IPS-18c (cell line): ENCODE measurements around the gene MTRF1L.
"Not testable (repeated sequence)": the region's sequence is repeated elsewhere in the genome, so short reads cannot be mapped to it uniquely, and the experiment has no call there.

Source experiments
- H3K4me3 ChIP-seq: 2 replicates; pipeline ENCODE4 v1.7.0; 2013; ENCODE audit warnings: low read depth, mild to moderate bottlenecking, low read length, moderate library complexity; ENCODE audit not compliant: insufficient read depth
- H3K9me3 ChIP-seq: one replicate; pipeline ENCODE4 v1.6.1; 2013; ENCODE audit warnings: mild to moderate bottlenecking, low read length, moderate library complexity; ENCODE audit not compliant: control insufficient read depth, insufficient read depth

MTRF1L gene

DNA sequence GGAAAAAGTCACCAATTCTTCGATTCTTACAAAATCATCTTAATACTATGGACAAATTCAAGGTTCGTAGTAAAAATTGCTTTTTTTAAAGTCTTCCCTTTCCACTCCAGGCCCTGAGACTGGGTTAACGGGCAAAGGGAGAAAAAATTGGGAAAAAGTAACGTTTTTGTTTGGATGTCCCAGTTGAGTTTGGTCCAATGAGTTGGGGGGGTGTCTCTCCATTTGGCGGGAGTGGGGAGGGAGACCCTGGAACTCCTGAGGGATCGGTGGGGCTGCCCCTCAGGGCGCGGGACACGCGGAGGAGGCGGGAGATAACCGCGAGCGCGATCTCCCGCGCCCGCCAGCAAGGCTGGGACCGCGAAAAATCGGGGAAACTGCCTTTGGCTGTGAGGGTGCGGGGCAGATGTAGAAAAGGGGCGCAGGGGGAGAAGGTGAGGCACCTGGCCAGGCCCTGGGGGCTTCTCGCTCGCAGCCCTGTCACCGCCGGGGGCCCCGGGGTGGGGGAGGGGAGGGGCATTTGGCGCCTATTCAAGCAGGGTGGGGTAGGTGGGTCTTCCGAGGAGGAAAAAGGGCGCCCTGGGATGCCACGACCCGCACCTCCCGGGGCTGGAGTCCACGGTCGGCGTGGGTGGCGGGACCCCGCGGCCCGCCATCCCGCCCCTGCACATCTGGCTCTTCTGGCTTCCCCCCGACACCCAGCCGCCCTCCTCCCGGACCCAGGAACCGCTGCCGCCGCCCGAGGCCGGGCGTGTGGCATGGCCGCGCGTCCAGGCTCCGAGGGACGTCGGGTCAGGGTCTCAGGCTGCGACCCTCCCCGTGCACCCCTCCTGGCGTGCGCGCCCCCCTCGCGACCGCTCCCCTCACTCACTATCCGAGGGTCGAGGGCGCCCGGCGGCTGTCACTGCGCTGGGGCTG is 20.3 kb downstream of the MTRF1L start:
- Histone ChIP-seq H3K4me3 (peak overlapping the region; percentile 95), H3K9me3 (no peaks in the 10 kb centered on the region)

DNA sequence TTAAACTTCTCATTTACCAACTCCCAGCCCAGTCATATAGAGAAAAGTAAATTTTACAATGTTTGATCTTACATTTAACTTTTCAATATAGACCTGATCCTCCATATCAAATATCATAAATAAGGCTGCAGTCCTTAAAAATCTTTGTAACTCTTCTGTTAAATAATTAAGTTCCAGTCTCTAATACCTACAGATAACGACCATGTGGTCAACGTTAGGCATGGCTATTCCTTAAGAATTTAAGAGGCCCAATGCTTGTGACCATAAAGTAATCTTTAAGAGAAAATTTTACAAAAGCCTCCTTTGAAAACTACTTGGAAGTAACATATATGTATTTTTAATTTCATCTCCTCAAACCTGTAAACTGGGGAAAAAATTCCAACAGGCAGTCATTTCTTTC is 21.3 kb downstream of the MTRF1L start:
- H3K4me3 ChIP-seq: peak overlapping the region; percentile 38
- H3K9me3 ChIP-seq: no peaks in the 10 kb centered on the region

DNA sequence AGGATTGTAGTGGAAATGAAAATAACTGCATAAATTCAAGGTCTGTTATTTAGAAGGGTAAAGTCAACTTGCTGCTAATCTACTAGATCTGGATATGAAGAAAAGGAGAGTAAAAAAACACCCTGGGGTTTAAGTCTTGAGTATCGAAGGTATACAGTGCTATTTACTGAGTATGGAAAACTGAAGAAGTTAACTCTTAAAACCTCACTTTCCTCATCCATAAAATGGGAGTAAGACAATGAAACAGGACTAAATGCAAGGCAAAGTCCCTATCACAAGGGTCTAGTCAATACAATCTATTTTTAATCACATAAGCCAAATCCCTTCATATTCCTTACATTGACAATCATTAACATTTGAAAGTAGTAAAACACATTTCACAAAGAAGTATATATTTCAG is 21.9 kb downstream of the MTRF1L start:
- no peaks in the 10 kb centered on the region for H3K9me3 ChIP-seq
- peak overlapping the region; percentile 38 for H3K4me3 ChIP-seq

DNA sequence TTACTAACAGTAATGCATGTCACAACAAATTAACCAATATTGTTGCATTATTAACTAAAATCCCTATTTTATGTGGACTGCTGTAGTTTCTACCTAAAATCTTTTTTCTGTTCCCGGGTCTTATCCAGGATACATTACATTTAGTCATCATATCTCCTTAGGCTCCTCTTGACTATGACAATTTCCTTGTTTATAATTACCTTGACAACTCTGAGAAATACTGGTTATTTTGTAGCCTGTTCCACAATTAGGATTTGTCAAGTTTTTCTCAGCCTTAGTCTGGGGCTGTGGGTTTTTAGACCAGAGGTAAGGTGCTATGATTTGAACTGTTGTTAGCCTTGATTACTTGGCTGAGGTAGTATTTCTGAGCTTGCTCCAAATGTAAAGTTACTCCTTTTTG is 23.4 kb downstream of the MTRF1L start:
- Histone ChIP-seq H3K4me3 (no peak overlapping the region; the same call in 1 of the 2 replicates), H3K9me3 (no peaks in the 10 kb centered on the region)

DNA sequence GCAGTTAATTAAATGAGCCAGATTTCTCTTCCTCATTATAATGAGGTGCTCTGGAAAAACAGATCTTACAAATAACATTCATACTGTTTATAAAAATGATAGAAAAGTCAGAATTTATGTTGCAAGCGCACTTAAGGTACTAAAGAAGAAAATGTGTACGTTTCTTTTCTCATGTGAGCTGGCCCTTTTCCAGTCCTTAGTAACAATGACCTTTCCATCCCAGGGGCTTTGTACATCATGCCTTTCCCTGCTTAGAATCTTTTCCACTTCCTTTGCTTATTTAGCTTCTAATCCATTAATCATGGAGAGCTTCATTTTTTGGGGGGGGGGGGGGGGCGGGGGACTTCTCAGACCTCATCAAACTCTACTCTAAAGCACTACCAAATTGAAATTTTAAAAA is 24.5 kb downstream of the MTRF1L start:
- H3K4me3 ChIP-seq: no peak overlapping the region

DNA sequence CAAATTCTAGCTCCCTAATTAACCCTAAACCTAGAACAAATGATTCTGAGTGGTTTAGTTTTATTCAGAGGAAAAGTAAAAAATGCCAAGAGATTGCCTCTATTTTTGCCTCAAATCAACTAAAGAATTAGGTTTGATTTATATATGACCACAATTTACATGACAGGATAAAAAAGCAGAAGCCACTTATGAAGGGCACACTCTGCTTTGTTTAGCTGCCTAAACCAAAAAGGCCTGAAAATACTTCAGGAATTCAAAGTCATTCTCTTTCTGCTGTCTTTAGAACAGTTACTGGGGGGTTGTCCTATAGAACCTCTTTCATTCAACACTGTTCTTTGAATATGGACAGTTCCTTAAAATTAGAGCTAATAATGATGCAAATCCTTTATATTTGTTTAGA is 25.0 kb downstream of the MTRF1L start:
- Histone ChIP-seq H3K9me3 (no peaks in the 10 kb centered on the region), H3K4me3 (no peak overlapping the region)

More for the DNA sequence above, 24.5 kb downstream of the MTRF1L start:
- H3K9me3 ChIP-seq: no peaks in the 10 kb centered on the region

DNA sequence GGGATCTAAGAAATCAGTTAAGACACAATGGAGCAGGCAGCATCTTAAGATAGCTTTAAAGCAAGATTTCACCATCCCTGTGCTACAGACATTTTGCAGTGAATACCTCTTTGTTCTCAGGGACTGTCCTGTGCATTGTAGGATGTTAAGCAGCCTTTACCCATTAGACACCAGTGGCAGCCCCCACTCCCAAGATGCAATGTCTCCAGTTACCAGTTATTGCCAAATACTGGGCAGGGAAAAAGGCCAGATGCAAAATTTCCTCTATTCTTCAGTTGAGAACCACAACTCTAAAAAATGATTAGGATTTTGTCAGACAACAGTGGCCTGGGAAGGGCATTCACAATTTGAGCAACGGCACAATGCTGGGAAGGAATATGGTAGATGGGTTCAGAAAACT is 25.8 kb downstream of the MTRF1L start:
- Histone ChIP-seq H3K9me3 (no peaks in the 10 kb centered on the region), H3K4me3 (no peak overlapping the region)

DNA sequence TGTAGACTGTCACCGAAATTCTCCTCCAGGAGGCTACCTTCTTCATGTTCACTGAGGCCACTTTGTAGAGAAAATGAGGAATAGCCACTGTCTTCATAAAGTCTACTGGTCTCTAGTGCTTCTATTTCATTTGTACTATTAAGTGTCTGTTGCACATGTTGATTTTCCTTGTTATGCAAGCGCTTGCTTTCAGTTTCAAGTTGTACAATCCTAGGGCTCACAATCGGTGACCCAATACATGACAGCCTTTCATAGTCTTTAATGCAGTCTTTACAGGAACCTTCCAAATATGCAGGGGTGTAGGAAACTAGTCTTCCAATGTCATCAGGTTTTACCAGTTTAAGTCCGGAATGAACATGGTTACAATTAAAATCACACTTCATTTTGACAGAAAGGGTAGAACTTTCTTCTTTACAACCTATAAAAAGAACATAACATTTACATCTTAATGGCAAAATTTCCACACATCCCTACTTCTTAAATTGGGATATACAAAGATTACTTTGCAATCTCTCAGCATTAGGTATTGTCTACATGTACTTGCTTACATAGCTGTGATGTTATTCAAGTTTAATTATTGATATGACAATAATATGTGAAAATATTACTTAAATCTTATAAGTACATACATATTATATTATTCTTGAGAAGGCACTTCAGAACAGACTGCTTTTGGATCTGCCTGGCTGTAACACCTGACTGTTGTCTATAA is 27.1 kb downstream of the MTRF1L start:
- H3K4me3 ChIP-seq: no peak overlapping the region

DNA sequence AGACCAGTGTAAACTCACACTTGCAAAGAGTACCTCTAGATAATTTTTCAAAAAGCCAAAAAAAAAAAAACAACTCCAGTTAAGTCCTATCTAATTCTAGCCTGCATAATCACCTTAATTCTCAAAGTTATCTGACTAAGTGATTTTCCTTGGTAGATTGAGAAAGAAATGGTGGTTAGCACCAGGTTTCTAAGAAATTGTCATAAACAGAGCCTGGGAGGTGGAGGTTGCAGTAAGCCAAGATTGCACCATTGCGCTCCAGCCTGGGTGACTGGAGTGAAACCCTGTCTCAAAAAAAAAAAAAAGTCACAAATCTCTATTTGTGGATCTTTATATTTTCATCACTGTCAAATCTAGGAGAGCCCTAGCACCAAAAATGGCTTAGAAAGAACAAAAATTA is 28.6 kb downstream of the MTRF1L start:
- H3K4me3 ChIP-seq: no peak overlapping the region
- H3K9me3 ChIP-seq: no peaks in the 10 kb centered on the region

More for the DNA sequence above, 27.1 kb downstream of the MTRF1L start:
- H3K9me3 ChIP-seq: no peaks in the 10 kb centered on the region

DNA sequence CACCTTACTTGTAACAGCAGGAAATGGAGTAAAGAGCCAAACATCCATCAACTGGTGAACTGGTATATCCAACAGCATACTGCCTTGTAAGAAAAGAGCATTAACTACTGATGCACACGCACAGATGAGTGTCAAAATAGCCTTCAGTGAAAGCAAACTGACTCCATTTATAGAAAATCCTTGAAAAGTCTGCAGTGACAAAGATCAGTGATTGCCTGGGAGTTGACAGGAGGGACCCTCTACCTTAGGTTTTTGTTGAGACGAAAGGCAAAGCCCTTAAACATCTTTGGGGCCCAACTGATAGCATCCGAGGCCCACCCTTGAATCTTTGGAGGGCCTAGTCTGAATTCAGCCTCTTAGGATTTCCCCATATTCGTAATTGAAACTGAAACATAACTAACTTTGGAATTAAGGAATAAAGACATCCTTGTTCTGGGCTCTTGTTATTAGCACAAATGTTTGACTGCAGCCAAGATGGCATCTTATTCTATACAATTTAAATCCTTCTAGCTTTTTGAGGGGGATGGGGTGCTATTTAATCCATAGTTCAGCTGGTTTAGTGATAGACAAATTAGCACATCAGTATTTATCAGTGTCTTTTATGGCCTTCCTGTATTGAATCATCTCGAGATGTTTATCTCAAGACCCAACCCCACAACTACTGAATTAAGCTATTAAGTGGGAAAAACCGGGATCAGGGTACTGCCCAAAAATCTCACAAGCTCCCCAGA is 32.7 kb downstream of the MTRF1L start:
- peaks cover 2% of the 10 kb centered on the region for H3K9me3 ChIP-seq
- no peak overlapping the region for H3K4me3 ChIP-seq

DNA sequence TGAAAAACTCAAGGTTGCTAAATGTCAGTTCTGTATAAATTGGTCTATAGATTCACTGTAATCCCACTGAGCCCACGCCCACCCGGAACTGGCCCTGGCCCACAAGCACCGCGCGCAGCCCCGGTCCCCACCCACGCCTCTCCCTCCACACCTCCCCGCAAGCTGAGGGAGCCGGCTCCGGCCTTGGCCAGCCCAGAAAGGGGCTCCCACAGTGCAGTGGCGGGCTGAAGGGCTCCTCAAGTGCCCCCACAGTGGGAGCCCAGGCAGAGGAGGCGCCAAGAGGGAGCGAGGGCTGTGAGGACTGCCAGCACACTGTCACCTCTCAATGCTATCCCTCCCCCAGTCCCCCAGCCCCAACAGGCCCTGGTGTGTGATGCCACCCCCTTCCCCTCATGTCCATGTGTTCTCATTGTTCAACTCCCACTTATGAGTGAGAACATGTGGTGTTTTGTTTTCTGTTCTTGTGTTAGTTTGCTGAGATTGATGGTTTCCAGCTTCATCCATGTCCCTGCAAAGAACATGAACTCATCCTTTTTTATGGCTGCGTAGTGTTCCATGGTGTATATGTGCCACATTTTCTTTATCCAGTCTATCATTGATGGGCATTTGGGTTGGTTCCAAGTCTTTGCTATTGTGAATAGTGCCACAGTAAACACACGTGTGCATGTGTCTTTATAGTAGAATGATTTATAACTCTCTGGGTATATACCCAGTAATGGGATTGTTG is 36.2 kb downstream of the MTRF1L start:
- H3K4me3 ChIP-seq, H3K9me3 ChIP-seq: not testable (repeated sequence)

DNA sequence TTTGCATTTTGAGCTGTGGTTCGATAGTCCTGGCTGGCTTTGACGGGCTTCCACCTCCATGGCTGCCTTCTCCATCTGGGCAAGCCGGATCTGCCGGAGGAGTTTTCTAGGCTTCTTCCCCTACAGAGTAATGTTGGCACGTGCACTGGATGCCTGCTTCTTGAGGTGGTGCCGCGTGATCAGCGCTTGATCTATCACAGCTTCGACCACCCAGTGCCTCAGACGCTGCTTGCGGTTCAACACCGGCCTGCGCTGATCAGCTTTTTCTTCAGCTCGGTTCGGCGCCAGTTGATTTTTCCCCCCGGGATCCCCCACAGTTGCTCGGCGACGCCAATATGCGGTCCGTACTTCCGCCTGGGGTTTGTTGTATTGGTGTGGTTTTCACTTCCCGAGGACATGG is 43.2 kb downstream of the MTRF1L start:
- Histone ChIP-seq H3K9me3 (no peaks in the 10 kb centered on the region), H3K4me3 (no peak overlapping the region)

DNA sequence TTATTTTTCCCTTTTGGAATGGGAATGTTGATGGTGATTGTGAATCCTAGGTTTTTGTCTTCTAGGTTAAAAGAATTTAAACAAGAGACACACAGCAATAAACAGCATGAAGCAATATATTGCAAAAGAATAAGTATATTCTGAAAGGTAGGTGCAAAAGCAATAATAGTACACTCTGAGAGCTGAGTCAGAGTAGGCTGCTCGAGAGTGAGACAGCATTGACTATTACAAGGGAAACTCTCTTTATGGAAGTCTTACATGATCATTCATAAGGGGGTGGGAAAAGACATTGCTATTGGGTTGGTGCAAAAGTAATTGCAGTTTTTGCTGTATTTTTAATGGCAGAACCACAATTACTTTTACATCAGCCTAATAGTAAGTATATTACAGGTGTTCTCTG is 44.7 kb downstream of the MTRF1L start:
- H3K9me3 ChIP-seq: no peaks in the 10 kb centered on the region
- no peak overlapping the region for H3K4me3 ChIP-seq

DNA sequence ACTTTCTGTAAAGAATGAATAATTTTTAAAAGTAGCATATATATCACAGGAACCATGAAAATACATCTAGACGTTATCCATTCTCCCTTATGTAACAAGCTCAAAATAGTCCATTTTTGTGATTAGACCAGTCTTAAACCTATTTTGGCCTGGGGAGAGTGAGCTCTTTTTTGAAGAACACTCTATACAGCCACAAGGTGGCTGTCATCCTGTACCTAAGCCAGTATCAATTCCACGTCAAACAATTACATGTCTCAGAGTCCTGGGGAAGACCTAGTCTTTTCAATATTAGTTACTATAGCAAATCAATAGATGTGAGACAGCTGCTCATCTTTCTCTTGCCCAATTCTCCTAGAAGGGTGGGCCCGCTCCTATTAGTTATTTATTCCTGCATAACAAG is 48.1 kb downstream of the MTRF1L start:
- Histone ChIP-seq H3K4me3 (no peak overlapping the region), H3K9me3 (no peaks in the 10 kb centered on the region)

DNA sequence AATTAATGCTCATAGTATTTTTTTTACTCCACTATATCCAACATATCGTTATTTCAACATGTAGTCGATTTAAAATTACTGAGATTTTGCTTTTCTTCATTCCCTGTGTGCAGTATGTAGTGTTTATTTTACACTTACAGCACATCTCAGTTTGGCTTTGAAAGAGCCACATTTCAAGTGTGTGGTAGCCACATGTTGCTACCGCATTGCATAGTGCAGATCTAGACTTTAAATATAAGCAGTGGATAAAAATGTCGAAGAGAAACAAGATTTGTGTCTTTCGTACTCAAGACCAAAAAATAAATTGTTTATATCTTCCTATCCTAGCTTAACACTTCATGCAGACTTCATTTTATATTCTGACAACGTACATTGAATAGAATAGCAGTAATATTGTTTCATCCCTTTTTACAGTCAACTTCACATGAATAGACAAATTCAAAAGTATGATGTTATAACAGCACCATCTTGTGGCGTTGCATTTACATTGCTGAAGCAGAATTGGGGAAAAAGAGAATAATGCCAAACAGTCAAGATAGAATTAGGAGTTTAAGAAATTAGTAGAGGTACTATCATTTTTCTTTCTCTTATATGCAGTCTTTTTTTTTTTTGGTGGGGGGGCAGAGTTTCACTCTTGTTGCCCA is 49.5 kb downstream of the MTRF1L start:
- Histone ChIP-seq H3K9me3 (no peaks in the 10 kb centered on the region), H3K4me3 (no peak overlapping the region)

DNA sequence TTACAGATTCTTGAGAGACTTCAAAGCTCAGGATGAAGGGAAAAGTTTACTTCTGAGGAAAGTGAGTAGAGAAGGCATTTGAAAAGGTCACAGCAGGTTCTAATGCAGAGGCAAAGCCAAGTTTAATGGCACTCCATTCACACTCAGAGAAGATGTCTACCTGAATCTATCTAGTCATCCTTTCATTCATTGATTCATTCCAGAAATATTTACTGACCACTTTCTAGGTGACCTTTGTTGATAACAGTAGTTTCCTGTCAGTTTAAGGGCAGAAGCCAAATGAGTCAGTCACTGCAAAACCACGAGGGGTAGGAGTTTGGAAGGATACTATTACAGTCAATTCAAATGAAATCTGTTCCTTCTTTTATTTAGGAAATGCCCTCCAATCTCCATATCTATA is 50.5 kb downstream of the MTRF1L start:
- H3K4me3 ChIP-seq: no peak overlapping the region

DNA sequence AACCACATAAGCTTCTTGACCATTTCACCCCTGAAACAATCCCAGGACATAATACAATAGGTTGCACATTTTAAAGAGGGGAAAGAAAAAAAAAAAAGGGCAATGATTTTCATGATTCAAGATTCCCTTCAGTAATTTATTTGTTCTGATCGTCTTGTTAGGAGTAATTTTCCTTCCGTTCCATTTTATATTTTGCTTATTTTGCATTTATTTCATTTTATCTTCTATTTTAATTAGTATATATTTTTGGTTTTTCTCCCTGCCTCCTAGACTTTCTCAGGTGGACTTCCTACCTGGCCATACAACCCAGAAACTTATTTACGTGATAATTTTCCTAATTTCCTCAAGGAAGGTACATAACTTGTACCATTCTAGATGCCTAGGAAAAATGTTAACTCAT is 52.3 kb downstream of the MTRF1L start:
- no peaks in the 10 kb centered on the region for H3K9me3 ChIP-seq

More for the DNA sequence above, 50.5 kb downstream of the MTRF1L start:
- H3K9me3 ChIP-seq: no peaks in the 10 kb centered on the region

More for the DNA sequence above, 52.3 kb downstream of the MTRF1L start:
- H3K4me3 ChIP-seq: no peak overlapping the region
